ENCODE results near the gene LRRC56.
A peak's percentile ranks its signal among the peaks of the same experiment; 100 is the strongest.

LRRC56 gene

GRCh38 chr11:575313-575995 lies 38.1 kb downstream of the LRRC56 start:
- DNase-seq (ENCODE audit: low spot score) = no peak

- peak; percentile 99 for DNase-seq (ENCODE audit: low spot score)
These were observed 38.9 kb downstream of the LRRC56 start, which contains the start of gene PHRF1 for GRCh38 chr11:575996-576768. TSS of gene PHRF1 (plus strand) at chr11:576470. CDS start at chr11:581513, 5,043 bp downstream.

- no peak for DNase-seq (ENCODE audit: low spot score)
These were observed 39.7 kb downstream of the LRRC56 start for GRCh38 chr11:576811-577610.

GRCh38 chr11:577611-577894 lies 40.2 kb downstream of the LRRC56 start:
- no peak for DNase-seq (ENCODE audit: low spot score)

- no peak for DNase-seq (ENCODE audit: low spot score)
These were observed 41.1 kb downstream of the LRRC56 start for GRCh38 chr11:578276-579035.

GRCh38 chr11:579830-580601 lies 42.7 kb downstream of the LRRC56 start:
- no peak for DNase-seq (ENCODE audit: low spot score)

GRCh38 chr11:581342-581741 lies 44.0 kb downstream of the LRRC56 start:
- no peak for DNase-seq (ENCODE audit: low spot score)

- no peak for DNase-seq (ENCODE audit: low spot score)
These were observed 44.4 kb downstream of the LRRC56 start for GRCh38 chr11:581752-582151.

- DNase-seq (ENCODE audit: low spot score) = no peak
These were observed 47.0 kb downstream of the LRRC56 start for GRCh38 chr11:584287-584686.

GRCh38 chr11:586376-587316 lies 49.3 kb downstream of the LRRC56 start:
- no peak for DNase-seq (ENCODE audit: low spot score)

- no peak for DNase-seq (ENCODE audit: low spot score)
These were observed 50.2 kb downstream of the LRRC56 start for GRCh38 chr11:587546-587945.

GRCh38 chr11:587978-588380 lies 50.7 kb downstream of the LRRC56 start:
- DNase-seq (ENCODE audit: low spot score) = no peak

- DNase-seq (ENCODE audit: low spot score) = no peak
These were observed 52.5 kb downstream of the LRRC56 start for GRCh38 chr11:589798-590197.

GRCh38 chr11:590997-591396 lies 53.7 kb downstream of the LRRC56 start:
- DNase-seq (ENCODE audit: low spot score) = no peak

- DNase-seq (ENCODE audit: low spot score) = no peak
These were observed 55.2 kb downstream of the LRRC56 start for GRCh38 chr11:592501-592900.

GRCh38 chr11:592918-593317 lies 55.6 kb downstream of the LRRC56 start:
- DNase-seq (ENCODE audit: low spot score) = no peak

- DNase-seq (ENCODE audit: low spot score) = no peak
These were observed 56.0 kb downstream of the LRRC56 start for GRCh38 chr11:593347-593746.

- no peak for DNase-seq (ENCODE audit: low spot score)
These were observed 58.1 kb downstream of the LRRC56 start for GRCh38 chr11:595400-595799.

GRCh38 chr11:596374-596773 lies 59.0 kb downstream of the LRRC56 start:
- no peak for DNase-seq (ENCODE audit: low spot score)

- peak; percentile 87 for DNase-seq (ENCODE audit: low spot score)
These were observed 59.9 kb downstream of the LRRC56 start for GRCh38 chr11:597166-597725.

All from iPS-NIHi11 (cell line).